GM18861 (cell line): ENCODE measurements around the gene TPSD1.
"Not testable (repeated sequence)": the region's sequence is repeated elsewhere in the genome, so short reads cannot be mapped to it uniquely, and the experiment has no call there.

Experiments
- ATAC-seq: cut with Tn5 transposase; IDR thresholded peaks from one replicate; pipeline ENCODE4 v1.9.1; 2021; ENCODE audit not compliant: unreplicated experiment

The TPSD1 gene

DNA sequence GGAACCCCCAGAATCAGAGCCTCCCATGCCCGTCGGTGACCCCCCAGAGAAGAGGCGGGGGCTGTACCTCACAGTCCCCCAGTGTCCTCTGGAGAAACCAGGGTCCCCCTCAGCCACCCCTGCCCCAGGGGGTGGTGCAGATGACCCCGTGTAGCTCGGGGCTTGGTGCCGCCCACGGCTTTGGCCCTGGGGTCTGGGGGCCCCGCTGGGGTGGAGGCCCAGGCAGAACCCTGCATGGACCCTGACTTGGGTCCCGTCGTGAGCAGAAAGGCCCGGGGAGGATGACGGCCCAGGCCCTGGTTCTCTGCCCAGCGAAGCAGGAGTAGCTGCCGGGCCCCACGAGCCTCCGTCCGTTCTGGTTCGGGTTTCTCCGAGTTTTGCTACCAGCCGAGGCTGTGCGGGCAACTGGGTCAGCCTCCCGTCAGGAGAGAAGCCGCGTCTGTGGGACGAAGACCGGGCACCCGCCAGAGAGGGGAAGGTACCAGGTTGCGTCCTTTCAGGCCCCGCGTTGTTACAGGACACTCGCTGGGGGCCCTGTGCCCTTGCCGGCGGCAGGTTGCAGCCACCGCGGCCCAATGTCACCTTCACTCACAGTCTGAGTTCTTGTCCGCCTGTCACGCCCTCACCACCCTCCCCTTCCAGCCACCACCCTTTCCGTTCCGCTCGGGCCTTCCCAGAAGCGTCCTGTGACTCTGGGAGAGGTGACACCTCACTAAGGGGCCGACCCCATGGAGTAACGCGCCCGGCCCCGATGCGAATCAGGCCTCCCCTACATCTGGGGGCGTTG is 34.8 kb upstream of the TPSD1 start:
- ATAC-seq = no peak

DNA sequence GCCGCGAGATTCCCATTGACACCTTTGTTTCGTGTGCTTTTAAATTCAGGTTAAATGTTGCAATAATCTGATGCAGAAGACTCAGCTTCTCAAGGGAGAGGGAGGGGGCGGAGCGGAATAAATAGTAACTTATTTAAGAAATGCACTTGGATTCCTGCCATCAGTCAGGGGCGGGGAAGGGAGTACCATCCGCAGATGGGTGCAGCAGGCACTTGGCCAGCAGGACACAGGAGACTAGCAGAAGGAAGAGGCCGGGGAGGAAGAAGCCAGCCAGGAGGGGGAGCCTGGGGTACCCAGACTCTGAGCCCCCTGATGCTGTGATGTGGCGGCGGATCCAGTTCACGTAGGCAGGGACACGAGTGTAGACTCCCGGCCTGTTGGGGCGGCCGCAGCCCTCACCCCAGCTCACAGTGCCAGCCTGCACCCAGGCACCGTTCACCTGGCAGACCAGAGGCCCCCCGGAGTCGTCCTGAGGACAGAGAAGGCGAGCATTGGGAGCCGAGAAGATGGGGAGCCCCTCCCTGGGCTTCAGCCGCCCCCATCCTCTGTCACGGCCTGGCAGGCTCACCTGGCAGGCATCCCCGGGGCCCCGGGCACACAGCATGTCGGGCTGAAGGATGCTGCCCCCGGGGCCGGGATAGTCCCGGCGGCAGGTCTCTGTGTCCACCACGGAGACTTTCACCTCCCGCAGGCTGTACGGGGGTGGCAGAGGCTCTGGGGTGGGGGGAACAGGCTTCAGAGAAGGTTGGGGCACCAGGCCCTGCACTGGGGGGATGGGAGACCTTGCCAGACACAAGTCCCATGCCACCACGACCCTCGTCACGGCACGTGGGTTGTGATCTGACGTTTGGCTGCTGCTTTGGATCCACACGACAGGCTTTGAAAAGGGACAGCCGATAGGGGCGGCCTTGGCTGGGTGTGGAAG is 34.0 kb upstream of the TPSD1 start:
- ATAC-seq = no peak

- ATAC-seq = no peak
Observed at GRCh38 chr16:1222553-1223354, 33.1 kb upstream of the TPSD1 start.

GRCh38 chr16:1223355-1224214 is 32.3 kb upstream of the TPSD1 start:
- no peak for ATAC-seq

DNA sequence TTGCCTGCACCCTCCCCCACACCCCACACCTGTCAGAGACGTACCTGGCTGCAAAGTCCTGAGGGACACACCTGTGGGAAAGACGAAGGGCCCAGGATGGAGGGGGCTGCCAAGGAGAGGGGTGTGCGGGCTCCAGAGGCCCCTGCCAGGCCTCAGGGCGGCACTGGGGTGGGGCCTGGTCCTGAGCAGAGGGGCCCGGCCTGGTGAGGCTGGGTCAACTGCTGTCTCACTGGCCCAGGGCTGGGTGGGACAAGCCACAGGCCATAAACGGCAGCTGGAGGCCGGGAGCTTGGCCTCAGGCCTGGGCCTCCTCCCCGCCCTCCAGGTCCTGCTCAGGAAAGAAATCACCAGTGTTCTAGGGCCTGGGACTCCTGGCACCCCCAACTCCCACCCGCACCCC is 31.3 kb upstream of the TPSD1 start:
- ATAC-seq = no peak

DNA sequence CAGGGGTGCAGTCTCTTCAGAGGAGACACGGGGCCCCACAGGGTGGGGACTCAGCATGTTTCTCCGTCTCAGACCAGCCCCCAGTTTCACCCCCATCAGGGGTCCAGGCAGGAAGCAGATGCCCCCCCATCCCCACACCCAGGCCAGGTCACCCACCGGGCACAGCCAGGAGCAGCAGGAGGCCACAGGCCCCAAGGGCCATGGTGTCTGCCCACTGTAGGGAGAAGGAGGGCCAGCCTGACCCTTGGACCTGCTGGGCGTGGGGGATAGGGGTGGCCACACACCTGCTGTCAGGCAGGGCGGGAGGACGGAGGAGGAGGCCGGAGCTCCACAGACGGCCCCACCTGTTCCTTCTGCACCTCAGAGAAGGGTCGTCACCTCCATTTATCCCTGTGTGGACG is 30.8 kb upstream of the TPSD1 start, which contains the start of gene TPSG1:
Gene TPSG1, minus strand, starts transcription at position 218 of the 401 bp plus-strand sequence. Its CDS starts 16 bp downstream, at position 202.
- no peak for ATAC-seq

DNA sequence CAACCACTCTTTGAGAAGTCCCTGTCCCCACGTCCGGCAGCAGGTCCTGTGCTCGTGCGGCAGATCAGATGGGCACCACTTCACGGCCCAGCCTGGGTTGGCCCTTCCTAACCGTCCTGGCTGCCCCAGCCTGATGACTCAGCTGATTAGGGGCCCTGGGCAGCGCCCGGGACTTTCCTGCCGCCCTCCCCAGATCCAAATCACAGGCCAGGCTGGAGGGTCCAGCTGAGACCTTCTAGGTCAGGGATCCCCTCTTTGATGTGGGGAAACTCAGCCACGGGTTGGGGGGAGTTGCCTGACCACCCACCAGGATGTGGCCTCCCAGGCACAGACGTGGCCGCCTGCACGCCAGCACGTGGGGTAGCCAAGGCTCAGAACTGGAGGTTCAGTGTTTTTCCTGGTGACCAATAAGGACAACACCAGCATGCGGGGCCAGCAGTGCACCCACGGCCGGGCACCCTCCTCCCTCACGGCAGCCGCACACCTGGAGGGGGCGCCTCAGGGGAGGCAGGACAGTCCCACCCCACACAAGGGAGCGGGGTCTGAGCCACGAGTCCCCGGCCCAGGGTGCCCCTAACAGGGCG is 30.0 kb upstream of the TPSD1 start:
- ATAC-seq = not testable (repeated sequence)

GRCh38 chr16:1226692-1227091 is 29.2 kb upstream of the TPSD1 start:
- not testable (repeated sequence) for ATAC-seq

DNA sequence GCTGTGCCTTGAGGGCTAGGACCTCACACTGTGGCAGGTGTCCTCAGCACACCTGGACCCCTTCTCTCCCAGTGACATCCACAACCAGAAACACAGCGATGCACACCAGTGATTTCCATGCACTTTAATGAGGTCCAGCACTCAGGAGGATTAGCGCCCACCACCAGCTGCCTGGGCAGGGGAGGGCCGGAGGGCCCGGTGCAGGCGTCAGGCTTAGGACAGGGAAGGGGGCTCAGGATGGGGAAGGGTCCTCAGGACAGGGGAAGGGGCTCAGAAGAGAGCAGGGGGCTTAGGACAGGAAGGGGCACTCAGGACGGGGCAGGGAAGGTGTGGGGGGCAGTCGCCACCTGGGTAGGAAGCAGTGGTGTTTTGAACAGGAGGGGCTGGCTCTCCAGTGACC is 27.6 kb upstream of the TPSD1 start:
- not testable (repeated sequence) for ATAC-seq

- not testable (repeated sequence) for ATAC-seq
Observed at GRCh38 chr16:1229476-1229875, 26.4 kb upstream of the TPSD1 start.

- ATAC-seq = not testable (repeated sequence)
Observed at GRCh38 chr16:1230084-1230470, 25.8 kb upstream of the TPSD1 start, which contains the start of gene TPSB2. TPSB2 (minus strand) TSS chr16:1230184; CDS start chr16:1229951, 233 bp downstream.

- ATAC-seq = not testable (repeated sequence)
Observed at GRCh38 chr16:1230471-1231212, 25.2 kb upstream of the TPSD1 start.

GRCh38 chr16:1231301-1231700 is 24.6 kb upstream of the TPSD1 start:
- ATAC-seq = not testable (repeated sequence)

- not testable (repeated sequence) for ATAC-seq
Observed at GRCh38 chr16:1232049-1232748, 23.7 kb upstream of the TPSD1 start.

DNA sequence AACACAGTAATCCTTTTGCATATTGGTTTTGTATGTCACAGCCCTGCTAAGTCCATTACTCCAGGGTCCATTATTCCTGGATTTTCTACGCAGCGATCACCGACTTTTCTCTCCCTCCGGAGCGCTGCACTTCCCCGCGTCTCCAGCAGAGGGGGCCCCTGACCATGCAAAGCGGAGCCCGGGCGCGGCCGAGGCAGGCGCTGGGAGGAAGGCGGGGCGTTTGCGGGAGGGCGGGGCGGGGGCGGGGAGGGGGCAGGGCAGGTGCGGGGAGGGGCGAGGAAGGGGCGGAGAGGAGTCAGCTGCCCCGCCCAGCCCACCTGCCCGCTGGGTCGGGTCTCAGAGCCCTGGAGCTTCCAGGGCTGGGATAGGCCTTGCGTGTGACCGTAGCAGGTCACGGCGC is 19.2 kb upstream of the TPSD1 start:
- ATAC-seq = not testable (repeated sequence)

- no peak for ATAC-seq
Observed at GRCh38 chr16:1237990-1238389, 17.9 kb upstream of the TPSD1 start.

- not testable (repeated sequence) for ATAC-seq
Observed at GRCh38 chr16:1238909-1239308, 17.0 kb upstream of the TPSD1 start.

- not testable (repeated sequence) for ATAC-seq
Observed at GRCh38 chr16:1239575-1239974, 16.3 kb upstream of the TPSD1 start.
